DMS79 (cell line): ENCODE data around the gene HHAT.
A peak's percentile ranks its signal among the peaks of the same experiment; 100 is the strongest.

ENCODE experiments used
- DNase-seq: peaks from one replicate; lab custom pipeline; 2025; lab: John Stamatoyannopoulos, UW

The HHAT gene

GRCh38 chr1:210685295-210685650, 356.6 kb downstream of the HHAT start:
- no peak for DNase-seq

DNA sequence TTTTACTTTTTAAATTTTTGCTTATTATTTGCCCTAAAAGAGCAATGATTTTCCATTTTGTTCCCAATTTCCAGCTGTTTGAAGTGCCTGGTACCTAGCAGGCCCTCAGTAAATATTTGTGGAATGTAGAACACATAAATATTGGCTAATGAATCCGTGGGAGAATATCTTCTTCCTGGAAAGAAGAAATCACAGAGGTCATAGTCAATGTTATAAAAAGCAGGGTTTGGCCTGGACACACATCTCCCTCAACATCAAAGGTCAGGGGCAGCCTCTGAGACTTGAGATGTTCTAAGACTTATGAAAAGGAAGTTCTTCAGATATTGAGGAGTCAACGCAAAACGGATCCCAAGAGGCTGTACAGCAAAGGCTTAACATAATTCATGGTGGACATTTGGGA, 358.1 kb downstream of the HHAT start:
- no peak for DNase-seq

DNA sequence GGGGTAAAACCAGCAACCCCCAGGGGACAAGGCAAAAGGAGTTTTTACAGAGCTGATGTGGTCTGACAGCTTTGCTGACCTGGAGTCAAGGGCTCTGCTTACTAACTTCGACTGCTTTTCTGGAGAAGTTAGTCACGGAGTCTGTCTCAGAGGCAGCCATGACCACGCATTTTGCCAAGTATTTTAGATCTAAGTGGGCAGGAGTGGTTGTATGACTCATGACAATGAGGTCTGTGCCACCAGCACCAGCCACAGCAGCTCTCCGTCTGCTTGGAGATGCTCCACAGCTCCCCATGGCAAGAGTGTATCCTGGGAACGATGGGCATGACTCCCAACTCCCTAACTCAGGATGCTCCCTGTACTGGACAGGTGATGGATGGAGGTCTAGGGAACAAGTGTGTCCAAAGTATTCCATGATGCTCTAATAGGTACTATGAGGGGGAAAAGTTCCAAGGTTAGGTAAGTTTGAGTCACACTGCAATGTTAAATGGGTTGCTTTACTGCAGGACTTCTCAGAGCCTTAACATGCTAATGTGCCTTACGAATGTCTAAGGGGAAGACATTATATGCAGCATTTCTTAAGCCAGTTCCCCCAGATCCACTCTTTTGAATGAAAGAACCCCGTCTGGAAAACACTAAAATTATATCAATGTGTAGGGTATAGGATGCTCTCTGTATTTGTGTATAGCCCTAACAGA, 359.0 kb downstream of the HHAT start:
- DNase-seq: no peak

GRCh38 chr1:210688512-210689234, 360.0 kb downstream of the HHAT start:
- no peak for DNase-seq

DNA sequence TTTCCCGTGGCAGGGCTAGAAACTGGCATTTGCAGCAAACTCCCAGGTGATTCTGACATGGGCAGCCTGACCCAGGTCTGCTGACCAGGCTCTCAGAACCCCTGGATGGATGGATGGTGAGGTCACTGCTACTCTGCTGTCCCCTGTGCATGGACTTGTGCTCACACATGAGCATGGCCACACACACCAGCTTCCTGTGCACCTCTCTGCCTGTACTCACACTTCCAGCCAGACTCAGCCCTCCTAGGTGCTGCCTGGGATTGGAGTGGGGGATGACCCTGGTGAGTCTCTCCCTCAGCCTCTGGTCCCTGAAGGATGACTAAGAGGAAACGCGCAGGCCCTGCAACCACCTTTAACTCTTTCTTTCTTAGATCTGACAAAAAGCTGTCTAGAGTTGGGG, 361.1 kb downstream of the HHAT start:
- DNase-seq: no peak

DNA sequence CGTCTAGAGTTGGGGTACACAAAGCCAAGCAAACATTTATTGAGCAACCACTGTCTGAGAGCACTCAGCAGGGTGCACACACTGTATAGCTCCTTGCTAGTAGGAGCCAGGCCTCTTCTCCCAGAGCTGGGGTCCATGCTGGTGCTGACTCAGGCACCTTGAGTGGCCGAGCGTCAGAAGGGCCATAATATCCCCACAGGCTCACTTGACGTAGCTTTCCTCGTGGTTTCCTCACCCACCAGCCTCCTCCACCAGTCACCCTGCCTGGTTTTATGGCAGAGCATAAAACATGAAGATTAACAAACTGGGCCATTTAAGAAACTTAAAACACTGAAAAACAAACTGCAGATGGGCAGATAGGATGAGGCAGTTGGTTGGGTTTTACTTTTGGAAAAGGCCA, 361.5 kb downstream of the HHAT start:
- no peak for DNase-seq

- DNase-seq: peak; percentile 73
Measured at GRCh38 chr1:210691039-210691610, 362.4 kb downstream of the HHAT start.

- no peak for DNase-seq
Measured at GRCh38 chr1:210692796-210693195, 364.1 kb downstream of the HHAT start.

GRCh38 chr1:210695026-210695425, 366.3 kb downstream of the HHAT start:
- no peak for DNase-seq

GRCh38 chr1:210696709-210697108, 368.0 kb downstream of the HHAT start:
- DNase-seq: no peak

DNA sequence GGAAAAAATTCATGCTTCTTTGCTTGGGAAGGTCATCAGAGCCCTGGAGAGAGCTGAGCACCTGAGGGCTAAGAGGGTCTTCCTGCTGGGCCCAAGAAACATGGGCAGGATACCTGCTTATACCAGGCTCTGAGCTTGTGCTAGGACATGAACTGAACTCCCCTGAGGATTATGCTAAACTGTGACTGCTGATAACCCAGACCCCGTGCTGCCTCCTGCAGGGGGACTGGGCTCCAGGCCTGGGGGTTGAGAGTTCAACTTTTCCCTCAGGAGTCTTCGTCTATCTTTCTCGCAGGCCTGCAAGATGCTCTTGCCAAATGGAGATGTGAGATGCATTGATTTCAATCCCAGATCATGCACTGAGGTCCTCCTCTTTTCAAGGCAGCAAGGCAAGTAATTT, 368.5 kb downstream of the HHAT start:
- DNase-seq: no peak

GRCh38 chr1:210698661-210699060, 370.0 kb downstream of the HHAT start:
- no peak for DNase-seq

GRCh38 chr1:210700083-210700482, 371.4 kb downstream of the HHAT start:
- DNase-seq: no peak

DNA sequence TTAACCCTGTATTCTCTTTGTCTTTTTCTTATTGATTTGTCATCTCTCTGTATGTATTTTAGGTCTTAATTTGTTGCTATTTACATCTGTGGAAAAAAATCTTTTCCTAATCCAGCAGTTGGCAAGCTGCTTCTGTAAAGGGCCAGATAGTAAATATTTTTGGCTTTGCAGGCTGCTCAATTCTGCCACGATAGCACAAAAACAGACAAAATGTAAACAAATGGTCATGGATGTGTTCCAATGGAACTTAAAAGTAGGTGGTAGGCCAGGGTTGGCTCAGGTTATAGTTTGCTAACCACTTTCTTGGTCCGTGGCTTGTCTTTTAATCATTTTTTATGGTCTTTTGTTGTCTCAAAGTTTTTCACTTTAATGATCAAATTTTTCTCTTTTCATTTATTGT, 371.8 kb downstream of the HHAT start:
- DNase-seq: no peak

DNA sequence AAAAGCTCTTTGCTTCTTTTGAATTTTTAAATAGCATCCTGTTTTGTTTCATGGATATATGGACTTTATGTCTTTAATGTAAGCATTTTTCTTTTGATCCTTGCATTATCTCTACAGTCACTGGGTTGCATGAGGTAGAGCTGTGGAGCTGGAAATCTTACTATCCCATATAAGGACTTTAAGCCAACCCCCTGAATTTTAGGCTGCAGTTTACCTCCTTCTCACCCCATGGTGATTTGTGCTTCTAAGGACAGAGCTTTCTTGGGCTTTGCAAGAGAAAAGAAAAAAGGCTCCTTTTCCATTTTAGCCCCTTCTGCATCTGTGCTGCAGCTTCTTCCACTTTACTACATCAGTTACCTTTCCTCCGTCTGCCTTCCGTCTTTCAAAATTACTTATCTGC, 373.8 kb downstream of the HHAT start:
- DNase-seq: no peak

- DNase-seq: no peak
Measured at GRCh38 chr1:210703593-210703992, 374.9 kb downstream of the HHAT start.

DNA sequence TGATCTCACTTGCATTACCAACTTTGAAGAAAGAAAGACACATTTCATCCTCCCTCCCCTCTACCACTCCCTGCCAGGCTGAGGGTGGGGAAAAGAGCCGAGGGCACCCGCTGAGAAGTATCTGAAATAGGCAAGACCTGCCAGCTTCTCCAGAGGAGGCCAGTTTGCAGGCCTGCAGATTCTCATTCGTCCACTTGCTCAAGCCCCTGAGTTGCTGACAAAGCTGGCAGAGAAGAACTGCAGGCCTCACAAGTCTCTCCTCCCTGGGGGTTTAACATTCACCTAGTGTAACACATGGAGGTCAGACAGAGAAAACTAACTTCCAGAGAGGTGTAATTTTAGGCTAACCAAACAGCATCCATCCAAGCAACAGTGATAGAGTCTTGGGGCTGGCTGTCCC, 376.4 kb downstream of the HHAT start:
- no peak for DNase-seq

GRCh38 chr1:210706246-210706645, 377.5 kb downstream of the HHAT start:
- no peak for DNase-seq

- no peak for DNase-seq
Measured at GRCh38 chr1:210707300-210708240, 378.9 kb downstream of the HHAT start.

- no peak for DNase-seq
Measured at GRCh38 chr1:210709701-210710100, 381.0 kb downstream of the HHAT start.

GRCh38 chr1:210711825-210712612, 383.3 kb downstream of the HHAT start:
- no peak for DNase-seq

DNA sequence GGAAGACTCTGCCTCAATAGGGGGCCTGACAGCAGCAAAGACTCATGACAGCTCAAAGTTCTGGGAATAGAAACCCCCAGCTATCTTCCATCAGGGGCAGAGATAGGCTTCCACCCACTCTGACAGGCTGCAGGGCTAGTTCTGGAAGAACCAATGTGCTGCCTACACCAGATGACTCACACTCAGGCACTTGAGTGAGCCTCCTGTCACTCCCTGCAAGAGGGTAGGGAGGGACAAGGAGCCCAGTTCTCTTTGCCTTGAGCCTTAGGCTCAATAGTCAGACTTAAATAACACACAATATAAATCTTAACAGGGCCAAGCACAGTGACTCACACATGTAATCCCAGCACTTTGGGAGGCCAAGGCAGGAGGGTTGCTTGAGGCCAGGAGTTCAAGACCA, 386.4 kb downstream of the HHAT start:
- no peak for DNase-seq
